HG03354 (cell line): ENCODE results near the gene SLC35F4.
A peak's percentile ranks its signal among the peaks of the same experiment; 100 is the strongest.
"Not testable (repeated sequence)": the region's sequence is repeated elsewhere in the genome, so short reads cannot be mapped to it uniquely, and the experiment has no call there.

Source experiments
- ATAC-seq: cut with Tn5 transposase; IDR thresholded peaks from one replicate; pipeline ENCODE4 v1.9.1; 2021; ENCODE audit warnings: mild to moderate bottlenecking; ENCODE audit not compliant: unreplicated experiment, poor library complexity, severe bottlenecking

SLC35F4 gene

DNA sequence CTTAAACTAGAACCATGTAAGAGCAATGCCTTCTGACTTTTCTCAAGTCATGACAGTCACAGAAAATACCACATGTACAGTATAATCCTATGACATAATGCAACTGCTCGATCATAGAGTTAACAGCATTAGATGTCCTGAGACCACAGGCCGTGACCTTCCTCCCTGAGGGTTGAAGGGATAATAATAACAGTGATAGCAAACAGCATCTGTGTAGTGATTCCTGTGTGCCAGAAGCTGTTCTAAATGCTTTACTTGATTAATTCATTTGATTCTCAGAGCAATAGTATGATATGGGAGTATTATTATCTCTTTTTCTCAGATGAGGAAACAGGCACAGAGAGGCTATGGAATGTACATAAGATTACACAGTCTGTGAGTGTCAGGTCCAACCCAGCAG, 53.2 kb downstream of the SLC35F4 start:
- ATAC-seq = no peak

DNA sequence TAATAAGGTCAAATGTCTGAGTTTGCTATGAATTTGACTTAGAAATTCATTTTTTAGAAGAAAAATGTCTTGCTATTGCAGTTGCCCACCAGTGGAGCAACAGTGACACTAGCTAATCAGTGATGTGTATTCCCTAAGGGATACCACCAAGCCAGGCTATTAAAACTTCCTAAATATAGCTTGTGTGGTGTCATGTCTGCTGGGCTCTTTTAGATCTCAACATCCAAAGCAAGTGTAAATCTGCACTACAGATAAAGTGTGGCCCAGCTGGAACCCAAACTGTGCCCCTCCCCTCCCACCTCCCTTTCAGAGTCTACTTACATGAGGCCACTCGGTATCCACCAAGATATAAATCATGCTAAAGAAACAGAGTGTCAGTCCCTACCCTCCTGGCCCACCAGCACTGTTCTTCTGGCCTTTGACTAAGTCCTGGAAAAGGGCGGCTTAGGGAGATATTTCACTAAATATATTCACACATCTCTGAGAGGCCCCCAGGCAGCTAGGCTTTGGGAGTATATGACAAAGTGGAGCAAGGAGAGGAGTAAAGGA, 53.8 kb downstream of the SLC35F4 start:
- no peak for ATAC-seq

DNA sequence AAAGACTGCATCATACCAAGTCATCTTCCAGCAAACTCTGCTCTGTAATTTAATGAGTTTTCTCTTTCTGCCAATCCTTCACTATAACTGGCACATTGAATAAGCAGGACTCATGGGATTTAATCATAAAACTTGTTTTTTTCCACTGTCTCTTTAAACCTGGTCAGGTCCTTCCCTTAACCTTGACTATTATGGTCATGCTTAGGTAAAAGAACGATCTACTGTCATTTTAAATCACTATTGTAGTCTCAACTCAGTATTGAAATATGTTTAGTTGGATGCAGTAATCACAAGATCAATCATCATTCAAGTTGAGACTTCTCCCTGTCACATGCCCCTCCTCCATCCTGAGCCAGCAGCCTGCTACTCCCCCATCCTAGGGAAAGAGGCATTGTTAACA, 56.1 kb downstream of the SLC35F4 start:
- ATAC-seq = no peak

DNA sequence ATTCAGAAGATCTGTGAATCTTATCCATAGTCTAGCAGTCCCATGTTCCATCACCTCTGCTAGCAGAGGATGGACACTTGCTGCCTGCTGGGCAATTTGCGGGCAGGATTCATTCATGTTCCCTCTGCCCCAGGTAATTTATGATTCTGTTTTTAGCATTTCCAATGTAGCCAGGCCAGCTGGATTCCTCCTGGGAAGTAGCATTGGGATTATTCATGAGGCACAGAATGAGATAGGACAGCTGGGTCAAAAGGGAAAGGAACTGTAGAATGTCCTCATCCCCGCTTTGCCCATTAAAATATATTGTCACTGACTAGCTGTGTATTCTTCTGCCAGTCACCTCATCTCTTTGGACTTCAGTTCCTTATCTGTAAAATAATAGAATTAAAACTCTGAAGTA, 68.7 kb downstream of the SLC35F4 start:
- ATAC-seq = no peak

DNA sequence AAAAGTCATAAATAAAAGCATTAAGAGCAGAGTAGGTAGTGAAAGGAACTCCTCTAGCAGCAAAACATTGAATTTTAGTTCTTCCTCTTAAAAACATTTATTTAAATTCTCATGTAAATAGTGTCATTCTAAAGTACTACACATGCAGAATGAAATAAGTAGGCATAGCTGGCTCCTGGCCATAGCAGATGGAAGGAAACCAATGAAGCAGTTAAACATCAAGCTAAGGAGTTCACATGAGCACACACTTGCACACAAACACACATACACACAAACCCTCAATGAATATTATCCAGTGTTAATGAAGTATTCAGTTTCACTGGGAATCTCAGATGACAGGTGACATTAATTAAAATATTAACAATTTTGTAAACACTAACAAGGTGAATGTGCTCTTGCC, 69.3 kb downstream of the SLC35F4 start:
- no peak for ATAC-seq

GRCh38 chr14:57785058-57785457, 80.8 kb downstream of the SLC35F4 start:
- no peak for ATAC-seq

DNA sequence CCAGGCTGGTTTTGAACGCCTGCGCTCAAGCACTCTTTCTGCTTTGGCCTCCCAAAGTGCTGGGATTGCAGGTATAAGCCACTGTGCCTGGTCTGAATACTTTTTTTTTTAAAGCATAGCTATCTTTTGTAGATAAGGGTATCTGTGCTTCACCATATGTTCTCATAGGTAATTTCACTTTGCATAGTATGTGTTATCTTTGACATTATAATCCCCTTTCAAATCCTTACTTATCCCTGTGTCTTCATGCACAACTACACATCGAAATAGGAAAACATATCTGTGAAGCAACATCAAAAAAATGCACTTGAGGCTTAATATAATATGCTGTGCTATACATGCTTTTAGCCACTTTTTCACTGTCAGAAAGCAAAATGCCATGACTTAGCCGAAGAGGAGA, 94.1 kb downstream of the SLC35F4 start:
- ATAC-seq = no peak

DNA sequence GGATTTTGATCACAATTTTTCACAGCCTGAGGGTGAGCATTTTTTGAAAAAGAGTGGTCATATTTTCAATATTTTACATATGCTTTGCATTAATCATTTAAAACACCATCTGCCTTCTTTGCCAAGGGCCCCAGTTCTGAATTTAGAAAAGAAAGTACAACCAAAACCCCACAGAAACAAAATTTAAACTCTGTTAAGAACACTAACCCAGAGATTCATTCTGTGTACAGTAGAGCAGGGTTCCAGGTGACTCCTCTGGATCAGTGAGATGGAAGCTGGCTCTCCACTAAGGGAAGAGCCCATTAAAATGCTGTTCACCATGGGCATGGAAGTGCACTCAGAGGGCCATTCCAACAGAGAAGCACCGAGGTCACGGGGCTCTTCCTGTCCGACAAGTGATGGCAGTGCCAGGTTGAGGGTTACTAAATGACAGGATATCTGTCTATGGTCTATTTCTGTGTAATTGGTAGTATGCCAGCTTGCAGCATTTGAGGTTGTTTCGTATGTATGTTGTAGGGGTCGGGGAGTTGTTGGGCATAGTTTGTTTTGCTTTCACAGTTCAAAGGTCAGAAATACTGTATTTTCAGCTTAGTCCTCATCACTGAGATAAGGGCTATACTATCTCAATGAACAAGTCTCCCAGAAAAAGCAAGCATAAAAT, 95.9 kb downstream of the SLC35F4 start:
- ATAC-seq = no peak

- no peak for ATAC-seq
These were observed 104.1 kb downstream of the SLC35F4 start for GRCh38 chr14:57761800-57762199.

DNA sequence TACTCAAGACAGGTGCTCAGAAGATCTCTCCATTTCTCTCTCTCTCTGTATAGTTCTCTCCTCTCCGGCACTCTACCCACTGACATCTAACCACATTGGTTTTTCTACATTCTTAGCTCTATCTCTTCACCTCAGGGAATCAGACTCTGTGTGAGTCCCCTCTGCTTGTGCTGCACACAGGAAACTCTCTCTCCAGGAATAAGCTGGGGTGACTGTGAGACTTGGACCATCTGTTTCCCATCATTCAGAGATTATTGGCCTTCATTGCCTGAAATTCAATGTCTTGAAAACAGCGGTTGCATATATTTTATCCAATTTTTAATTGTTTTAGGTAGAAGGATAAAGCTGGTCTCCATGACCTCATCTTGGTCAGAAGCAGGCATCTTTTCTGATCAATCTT, 105.0 kb downstream of the SLC35F4 start:
- no peak for ATAC-seq

DNA sequence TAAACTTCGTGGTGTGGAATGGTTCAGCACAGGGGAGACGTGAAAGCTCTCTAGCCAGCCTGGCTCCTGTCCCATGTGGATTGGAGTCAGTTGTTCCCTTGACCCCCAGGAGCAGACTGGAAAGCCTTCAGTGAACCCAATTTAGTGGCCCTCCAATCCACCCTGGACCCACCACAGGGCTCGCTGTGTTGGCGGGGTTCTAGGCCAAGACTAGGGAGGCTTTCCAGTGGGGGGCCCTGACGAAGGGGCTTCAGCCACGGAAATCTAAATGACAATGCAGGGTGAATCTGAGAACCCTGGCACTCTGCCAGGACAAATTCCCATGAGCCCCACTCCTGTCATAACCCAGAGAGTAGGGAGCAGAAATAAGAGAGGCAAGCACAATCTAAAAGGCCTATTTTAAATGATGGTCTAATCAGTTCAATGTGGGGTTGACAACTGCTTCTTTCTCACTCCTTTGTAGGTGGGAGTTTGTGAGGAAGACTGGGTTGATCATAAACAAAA, 110.8 kb downstream of the SLC35F4 start:
- no peak for ATAC-seq

GRCh38 chr14:57754527-57754926, 111.4 kb downstream of the SLC35F4 start:
- no peak for ATAC-seq

- no peak for ATAC-seq
These were observed 112.1 kb downstream of the SLC35F4 start for GRCh38 chr14:57753821-57754220.

DNA sequence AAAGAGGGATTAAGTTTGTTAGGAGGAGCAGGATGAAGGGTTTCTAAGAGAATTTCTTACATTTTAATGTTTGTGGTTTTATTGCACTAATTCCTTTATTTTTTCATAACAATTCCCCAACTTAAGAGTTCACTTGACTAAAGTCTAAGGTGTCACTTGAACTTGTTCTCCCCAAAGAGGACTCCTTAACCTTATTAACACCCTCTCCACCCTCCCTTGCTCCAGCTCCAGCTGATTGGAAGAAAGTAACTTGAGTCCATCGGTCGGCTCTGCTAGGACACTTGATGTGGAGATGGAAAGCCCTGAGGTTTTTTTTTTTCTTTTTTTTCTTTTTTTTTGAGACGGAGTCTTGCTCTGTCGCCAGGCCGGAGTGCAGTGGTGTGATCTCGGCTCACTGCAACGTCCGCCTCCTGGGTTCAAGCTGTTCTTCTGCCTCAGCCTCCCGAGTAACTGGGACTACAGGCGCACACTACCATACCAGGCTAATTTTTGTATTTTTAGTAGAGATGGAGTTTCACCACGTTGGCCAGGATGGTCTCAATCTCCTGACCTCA, 113.7 kb downstream of the SLC35F4 start:
- not testable (repeated sequence) for ATAC-seq

- ATAC-seq = no peak
These were observed 114.5 kb downstream of the SLC35F4 start for GRCh38 chr14:57751400-57751799.

GRCh38 chr14:57749267-57749666, 116.6 kb downstream of the SLC35F4 start:
- ATAC-seq = no peak

DNA sequence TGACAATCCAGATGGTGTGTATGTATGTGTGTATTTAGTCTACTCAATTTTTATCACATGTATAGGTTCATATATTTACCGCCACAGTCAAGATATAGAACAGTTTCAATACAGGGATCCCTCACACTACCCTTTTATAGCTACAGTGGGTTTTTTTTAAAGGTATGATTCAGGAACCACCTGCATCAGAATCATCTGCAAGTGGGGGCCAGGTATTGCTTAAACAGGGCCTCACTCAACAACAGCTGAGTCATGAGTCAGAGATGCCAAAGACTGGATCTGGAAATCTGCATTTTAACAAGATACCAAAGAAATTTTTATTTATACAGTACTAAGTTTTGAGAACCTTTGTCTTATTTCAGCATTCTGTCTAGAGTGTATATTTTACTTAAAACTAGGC, 117.6 kb downstream of the SLC35F4 start:
- ATAC-seq = no peak

DNA sequence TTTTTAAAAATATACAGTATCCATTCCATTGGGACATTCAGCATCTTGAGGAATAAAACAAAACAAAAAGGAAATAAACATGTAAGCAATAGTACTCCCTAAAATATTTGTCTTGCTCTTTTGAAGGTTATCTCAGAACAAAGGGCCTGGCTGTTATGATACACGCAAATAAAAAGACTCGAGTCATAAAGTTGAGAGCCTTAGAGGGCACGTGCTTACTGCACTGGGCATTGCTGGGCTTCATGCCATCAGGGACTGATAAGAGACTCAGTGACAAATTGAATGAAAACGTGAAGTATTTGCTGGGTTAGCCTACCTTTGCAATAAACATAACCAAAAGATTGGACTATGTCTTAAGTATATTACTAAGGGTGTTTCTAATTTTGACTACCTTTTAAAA, 118.9 kb downstream of the SLC35F4 start:
- no peak for ATAC-seq

DNA sequence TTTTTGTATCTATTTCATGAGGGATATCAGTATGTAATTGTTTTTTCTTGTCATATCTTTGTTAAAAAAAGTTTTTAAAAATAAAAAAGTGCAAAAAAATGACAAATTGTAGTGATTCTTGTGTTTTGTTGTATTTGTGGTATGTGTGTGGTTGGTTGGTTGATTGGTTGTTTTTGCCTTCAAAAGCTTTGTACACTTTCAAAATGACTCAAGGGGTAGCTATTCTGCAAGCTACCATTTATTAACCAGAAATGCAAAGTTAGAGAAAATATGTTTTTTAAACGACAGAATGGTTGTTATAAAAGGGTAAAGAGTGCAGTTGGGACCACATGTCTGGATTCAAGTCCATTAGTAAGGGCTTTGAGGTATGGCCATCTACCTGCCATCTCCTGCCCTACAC, 119.3 kb downstream of the SLC35F4 start:
- ATAC-seq = peak; percentile 72

DNA sequence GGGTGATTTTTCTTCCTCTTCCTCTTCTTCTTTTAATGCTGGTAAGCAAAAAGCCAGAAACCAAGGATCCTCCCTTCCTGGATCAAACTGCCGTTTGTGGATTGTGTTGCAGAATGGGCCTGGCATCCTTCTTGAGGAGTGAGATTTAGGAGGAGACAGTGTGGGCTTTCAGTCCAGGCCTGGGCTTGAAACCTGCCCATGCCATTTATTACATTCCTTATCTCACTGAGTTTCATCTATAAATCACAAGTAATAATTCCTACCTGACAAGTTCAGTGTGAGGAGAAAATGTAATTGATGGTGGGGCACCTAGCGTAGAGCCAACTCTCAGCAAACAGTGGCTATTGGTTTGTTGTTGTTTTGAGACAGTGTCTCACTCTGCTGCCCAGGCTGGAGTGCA, 126.4 kb downstream of the SLC35F4 start:
- ATAC-seq = no peak

DNA sequence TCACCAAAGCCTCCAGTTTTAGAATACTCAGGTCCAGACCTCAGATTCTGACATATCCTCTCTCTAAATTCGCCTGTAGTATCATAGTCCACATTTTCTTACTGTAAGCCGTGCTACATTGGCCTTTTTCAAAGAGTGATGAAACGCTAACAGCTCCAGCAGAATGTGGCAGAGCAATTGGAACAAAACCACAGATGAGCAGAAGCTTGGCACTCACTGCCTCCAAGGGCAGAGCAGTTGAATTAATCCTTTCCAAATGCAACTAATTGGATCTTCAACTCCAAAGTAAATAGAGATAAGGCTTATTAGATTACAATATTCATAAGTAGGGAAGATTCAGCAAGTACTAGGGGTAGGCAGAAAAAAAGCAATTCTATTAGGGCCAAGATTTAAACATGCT, 128.3 kb downstream of the SLC35F4 start:
- no peak for ATAC-seq
